DMS 273 treated with DMSO at 0.1 percent for 48 hours (cell line): ENCODE measurements around the gene EGFLAM.

Experiments used
- DNase-seq: peaks from one replicate; lab custom pipeline; 2025; lab: John Stamatoyannopoulos, UW

EGFLAM gene

GRCh38 chr5:38471709-38472108 is 213.3 kb downstream of the EGFLAM start:
- DNase-seq, result no peak

GRCh38 chr5:38472541-38472940 is 214.2 kb downstream of the EGFLAM start:
- no peak for DNase-seq

GRCh38 chr5:38473008-38473407 is 214.6 kb downstream of the EGFLAM start:
- peak; percentile 84 for DNase-seq

GRCh38 chr5:38478166-38478565 is 219.8 kb downstream of the EGFLAM start:
- no peak for DNase-seq

GRCh38 chr5:38478878-38479277 is 220.5 kb downstream of the EGFLAM start:
- DNase-seq, result no peak

DNA sequence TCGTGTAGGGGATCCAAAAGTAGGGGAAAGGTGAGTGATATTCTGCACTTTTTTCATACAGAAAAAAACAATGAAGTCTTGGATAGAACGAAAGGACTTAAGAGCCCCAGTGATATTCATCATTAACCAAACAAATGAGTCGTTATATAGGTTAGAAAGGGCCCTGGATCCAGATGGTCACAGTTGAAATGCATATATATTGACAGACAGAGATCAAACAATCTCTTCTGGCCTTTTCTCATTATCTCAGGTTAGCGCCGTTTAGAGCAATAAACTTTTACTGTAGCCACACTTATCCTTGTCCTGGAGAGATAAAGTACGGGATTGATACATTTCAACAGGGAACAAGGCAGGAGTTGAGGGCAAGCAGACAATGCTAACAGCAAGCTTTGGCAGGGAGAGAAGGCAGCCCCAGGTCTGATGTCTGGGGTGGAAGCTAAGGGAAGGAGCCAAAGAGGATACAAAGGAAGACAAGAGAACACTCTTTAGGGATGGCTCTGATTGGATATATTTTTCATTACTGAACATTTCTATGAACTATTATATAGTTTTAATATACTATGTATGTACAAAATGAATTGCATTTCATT is 221.1 kb downstream of the EGFLAM start:
- no peak for DNase-seq

DNA sequence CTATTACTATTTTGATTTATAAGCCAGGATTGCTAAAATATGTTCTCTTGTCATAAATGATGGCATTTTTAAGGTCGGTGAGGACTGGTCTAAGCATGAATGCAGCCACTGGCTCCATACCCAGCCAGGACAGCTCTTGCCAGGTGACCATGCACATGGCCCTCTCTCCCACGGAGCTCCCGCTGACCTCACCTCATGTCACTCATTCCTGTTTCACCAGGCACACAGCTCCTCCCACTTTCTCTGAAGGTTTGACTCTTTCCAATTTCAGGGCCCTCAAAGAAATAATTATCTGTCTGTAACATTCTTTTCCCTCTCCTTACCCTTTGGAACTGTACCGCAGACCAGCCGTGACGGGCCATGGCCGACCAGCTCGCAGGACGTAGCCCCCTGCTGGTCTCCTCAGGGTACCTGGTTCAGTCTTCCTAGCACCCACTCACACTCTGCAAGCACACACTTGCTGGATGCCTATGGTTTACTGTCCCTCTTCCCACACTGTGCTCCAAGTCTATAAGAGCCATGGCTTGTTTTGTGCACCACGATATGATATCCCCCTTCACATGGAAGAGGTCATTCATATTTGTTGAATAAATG is 225.5 kb downstream of the EGFLAM start:
- DNase-seq, result no peak

- DNase-seq, result no peak
These were observed 235.8 kb downstream of the EGFLAM start for GRCh38 chr5:38494175-38494574.

DNA sequence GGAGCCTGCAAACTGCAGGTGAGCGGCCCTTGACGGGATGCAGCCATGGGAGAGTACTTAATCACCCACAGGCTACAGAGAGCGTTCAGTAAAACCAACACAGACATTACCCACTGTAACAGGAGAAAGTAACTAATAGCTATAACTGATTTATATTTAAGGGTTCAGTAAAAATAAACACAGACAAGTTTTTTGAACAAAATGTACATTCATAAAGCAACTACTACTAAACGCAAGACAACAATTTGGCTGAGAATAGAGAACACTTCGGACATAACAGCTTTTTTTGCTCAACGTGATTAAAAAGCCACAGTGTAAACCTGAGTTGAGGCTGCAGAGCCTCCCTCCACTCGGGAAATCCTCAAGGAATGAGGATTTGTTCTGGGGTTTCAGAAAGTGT is 236.4 kb downstream of the EGFLAM start:
- DNase-seq, result no peak

GRCh38 chr5:38497946-38498345 is 239.6 kb downstream of the EGFLAM start:
- no peak for DNase-seq

- no peak for DNase-seq
These were observed 242.4 kb downstream of the EGFLAM start for GRCh38 chr5:38500573-38501260.

GRCh38 chr5:38506302-38506701 is 247.9 kb downstream of the EGFLAM start:
- DNase-seq, result no peak

- DNase-seq, result no peak
These were observed 250.8 kb downstream of the EGFLAM start for GRCh38 chr5:38509185-38509584.
